ENCODE results near the gene RIMS3. TPM values are rescaled to one million over a fixed set of nuclear protein-coding genes. Genes with fewer than 3 reads are reported as not detected.
A peak's percentile ranks its signal among the peaks of the same experiment; 100 is the strongest.

The RIMS3 gene
- total RNA-seq, 4 donors from 2014 or later, result 2.8 to 8.2 (median 4.8) TPM

GRCh38 chr1:40692429-40692895, 27.0 kb upstream of the RIMS3 start:
- H3K9me3 ChIP-seq, result no peaks in the 10 kb centered on the region
- H3K4me1 ChIP-seq, result peaks cover 51% of the 10 kb centered on the region
- H3K27me3 ChIP-seq, result no peaks in the 10 kb centered on the region
- no peak for DNase-seq (ENCODE audit: low spot score in 2 of 2)
- peaks cover 5% of the 10 kb centered on the region for H3K36me3 ChIP-seq
- peak overlapping the region; percentile 100 for H3K27ac ChIP-seq
- TF ChIP-seq EP300 (IDR thresholded peaks at IDR 0.05) (no peak), POLR2A (IDR thresholded peaks at IDR 0.05) (no peak), CTCF (IDR thresholded peaks at IDR 0.05) (no peak)
- H3K4me3 ChIP-seq, result peak overlapping the region; percentile 86
- WGBS, result 3% methylated on average over 9 of the region's 9 CpGs

DNA sequence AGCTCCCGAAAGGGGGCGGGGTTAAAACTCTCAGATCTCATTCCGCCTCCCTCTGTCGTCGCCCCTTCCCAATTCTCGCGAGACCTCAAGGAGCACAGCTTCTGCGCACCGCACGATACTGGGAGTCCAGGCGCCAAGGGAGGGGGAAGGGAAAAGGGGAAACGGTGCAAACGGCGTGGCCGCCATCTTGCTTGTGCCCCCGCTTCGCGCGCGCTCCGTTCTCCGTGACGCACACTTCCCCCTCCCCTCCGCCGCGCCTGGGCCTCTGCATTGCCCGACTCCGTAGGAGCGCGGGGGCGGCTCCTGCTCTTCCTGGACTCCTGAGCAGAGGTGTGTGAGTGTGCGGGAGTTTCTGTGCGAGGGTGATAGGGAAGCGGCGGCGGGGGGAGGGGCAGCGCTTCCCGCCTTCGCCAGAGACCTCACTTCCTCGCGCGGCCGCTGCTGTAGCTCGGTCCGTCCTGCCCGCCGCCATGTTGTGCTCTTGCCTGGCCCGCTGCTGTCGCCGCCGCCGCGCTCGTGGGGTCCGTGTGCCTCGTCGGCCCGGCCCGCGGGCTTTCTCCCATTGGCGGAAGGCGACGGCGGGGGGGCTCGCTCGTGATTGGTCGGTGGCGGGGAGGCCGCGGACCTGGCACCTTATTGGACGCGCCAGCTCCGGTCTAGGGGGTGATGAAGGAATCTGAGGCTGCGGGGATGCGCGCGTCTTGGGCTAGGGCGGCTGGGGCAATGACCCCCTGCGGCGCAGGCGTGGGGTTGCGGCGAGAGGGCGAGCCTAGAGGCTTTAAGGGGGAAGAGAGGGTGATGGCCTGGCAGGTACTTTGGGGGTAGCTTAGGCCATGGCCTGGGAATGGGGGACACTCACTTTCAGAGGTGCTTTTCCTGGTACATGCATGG, 26.3 kb upstream of the RIMS3 start, which contains the start of gene NFYC:
NFYC (plus strand) TSS at position 167 of the 891 bp plus-strand sequence. CDS start 47,140 bp downstream, outside the sequence.
- 1% methylated on average over 15 of the region's 84 CpGs for WGBS
- no peak for TF ChIP-seq EP300 (IDR thresholded peaks at IDR 0.05)
- TF ChIP-seq CTCF (IDR thresholded peaks at IDR 0.05), result peak in 1 of 2 donors; percentile 11
- TF ChIP-seq POLR2A (IDR thresholded peaks at IDR 0.05), result peak; percentile 85 to 94
- TF ChIP-seq POLR2AphosphoS5 (IDR thresholded peaks at IDR 0.05), result peak; percentile 89 to 96 (median 90)
- Histone ChIP-seq H3K4me3 (peak within 1 kb of the TSS; percentile 86), H3K4me1 (peaks cover 44% of the 10 kb centered on the region), H3K9me3 (no peaks in the 10 kb centered on the region), H3K36me3 (peaks cover 5% of the 10 kb centered on the region), H3K27me3 (no peaks in the 10 kb centered on the region), H3K27ac (peak within 1 kb of the TSS; percentile 100)
- peak; percentile 99 for DNase-seq (ENCODE audit: low spot score in 2 of 2)

DNA sequence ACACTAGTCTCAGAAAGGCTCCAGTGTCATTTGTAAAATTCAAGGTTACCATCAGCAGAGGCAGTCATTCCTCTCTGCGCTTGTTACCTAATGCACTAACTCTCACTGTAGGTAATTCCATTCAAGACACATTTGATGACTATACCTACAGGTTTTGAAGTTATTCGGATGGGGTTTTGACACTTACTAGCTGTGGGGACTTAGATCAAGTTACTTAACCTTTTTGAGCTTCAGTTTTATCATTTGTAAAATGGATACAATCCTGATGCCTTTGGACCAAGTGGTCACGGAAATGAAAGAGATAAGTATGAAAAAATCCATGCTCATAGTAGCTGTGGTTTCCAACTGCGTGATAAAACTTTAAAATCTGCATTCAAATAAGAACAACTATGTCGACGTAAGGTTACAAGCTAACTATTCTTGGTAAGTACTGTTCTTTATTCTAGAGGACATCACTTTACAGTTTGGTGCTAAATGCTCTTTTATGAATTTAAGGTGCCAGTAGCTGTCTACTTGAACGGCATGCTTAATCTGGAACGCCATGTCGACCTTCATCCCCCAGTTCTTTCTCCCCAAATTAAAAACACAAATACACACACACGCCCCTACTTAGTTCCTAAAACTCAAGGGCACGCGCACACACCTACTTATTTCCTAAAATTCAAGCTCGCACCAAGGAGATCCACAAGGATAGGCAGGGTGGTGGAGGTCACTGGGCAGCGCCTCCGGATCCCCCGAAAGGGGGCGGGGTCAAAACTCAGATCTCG, 25.5 kb upstream of the RIMS3 start:
- Histone ChIP-seq H3K4me3 (peak overlapping the region; percentile 86), H3K27ac (peak overlapping the region; percentile 100), H3K4me1 (peaks cover 38% of the 10 kb centered on the region), H3K9me3 (no peaks in the 10 kb centered on the region), H3K27me3 (no peaks in the 10 kb centered on the region), H3K36me3 (no peaks in the 10 kb centered on the region)
- TF ChIP-seq POLR2AphosphoS5 (IDR thresholded peaks at IDR 0.05) (no peak), CTCF (IDR thresholded peaks at IDR 0.05) (no peak), EP300 (IDR thresholded peaks at IDR 0.05) (no peak), POLR2A (IDR thresholded peaks at IDR 0.05) (no peak)
- WGBS, result 16% methylated on average over 15 of the region's 18 CpGs
- no peak for DNase-seq (ENCODE audit: low spot score in 2 of 2)

DNA sequence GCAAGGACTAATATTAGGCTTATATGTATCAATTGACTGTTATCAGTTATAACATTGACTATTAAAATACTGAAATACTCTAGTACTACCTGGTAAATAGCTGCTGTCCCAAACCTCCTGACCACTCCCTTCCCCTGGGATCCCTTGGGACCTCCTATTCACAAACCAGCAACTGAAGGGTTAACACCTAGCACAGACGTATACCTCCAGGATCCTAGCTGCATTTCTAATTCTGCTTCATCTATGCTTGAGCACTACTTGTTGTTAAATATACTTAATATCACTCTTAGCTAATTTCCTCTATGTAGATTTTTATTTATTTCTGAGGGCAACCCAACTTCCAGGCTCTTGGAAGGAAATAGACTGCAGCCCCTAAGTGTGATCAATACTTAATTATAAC, 24.3 kb upstream of the RIMS3 start:
- Histone ChIP-seq H3K27me3 (no peaks in the 10 kb centered on the region), H3K4me1 (peaks cover 38% of the 10 kb centered on the region), H3K4me3 (no peak overlapping the region), H3K36me3 (no peaks in the 10 kb centered on the region), H3K27ac (no peak overlapping the region), H3K9me3 (no peaks in the 10 kb centered on the region)
- WGBS, result 31% methylated on average over 1 of the region's 1 CpG
- no peak for DNase-seq (ENCODE audit: low spot score in 2 of 2)
- TF ChIP-seq CTCF (IDR thresholded peaks at IDR 0.05), result no peak
- TF ChIP-seq POLR2AphosphoS5 (IDR thresholded peaks at IDR 0.05), result no peak
- TF ChIP-seq EP300 (IDR thresholded peaks at IDR 0.05), result no peak
- TF ChIP-seq POLR2A (IDR thresholded peaks at IDR 0.05), result no peak

- WGBS, result 89% methylated on average over 6 of the region's 6 CpGs
- TF ChIP-seq EP300 (IDR thresholded peaks at IDR 0.05) (no peak), POLR2AphosphoS5 (IDR thresholded peaks at IDR 0.05) (no peak), CTCF (IDR thresholded peaks at IDR 0.05) (no peak), POLR2A (IDR thresholded peaks at IDR 0.05) (no peak)
- H3K27me3 ChIP-seq, result no peaks in the 10 kb centered on the region
- H3K27ac ChIP-seq, result no peak overlapping the region
- no peaks in the 10 kb centered on the region for H3K36me3 ChIP-seq
- peaks cover 22% of the 10 kb centered on the region for H3K4me1 ChIP-seq
- no peaks in the 10 kb centered on the region for H3K9me3 ChIP-seq
- no peak for DNase-seq (ENCODE audit: low spot score in 2 of 2)
- no peak overlapping the region for H3K4me3 ChIP-seq
Measured at GRCh38 chr1:40687661-40688060, 22.2 kb upstream of the RIMS3 start.
